SK-N-SH (cell line): ENCODE measurements around the gene SEPTIN14. TPM values are rescaled to one million over a fixed set of nuclear protein-coding genes. Genes with fewer than 3 reads are reported as not detected.

ENCODE experiments used
- CTCF ChIA-PET: fragments of 300-600, 350-600 bp; formaldehyde crosslinking; extraction: SDS; loops from one replicate; lab custom pipeline; 2021; lab: Yijun Ruan, JAX
- POLR2A ChIA-PET: fragments of 350-600 bp; sonication (Branson Sonifier 250); formaldehyde crosslinking; extraction: SDS; loops from one replicate; lab custom pipeline; 2020; ENCODE audit warnings: antibody characterized with exemption, inconsistent platforms; lab: Yijun Ruan, JAX
- DNase-seq: peaks from one replicate; pipeline ENCODE4 v3.0.0; 2012
- H2AFZ ChIP-seq: fragments of 200-600 bp; sonication (generic); 2 replicates; pipeline ENCODE4 v1.8.1; 2016; ENCODE audit warnings: antibody characterized with exemption, mild to moderate bottlenecking, low read depth
- H3F3A ChIP-seq: fragments of 200-600 bp; sonication (generic); replicated peaks from 2 replicates; pipeline ENCODE3; 2016; ENCODE audit warnings: antibody characterized with exemption, mild to moderate bottlenecking; ENCODE audit not compliant: insufficient read depth
- H3K27ac ChIP-seq, 2 experiments: fragments of 200-500 bp in 1 of 2; fragments of 200-600 bp in 1 of 2; sonication (Bioruptor generic) in 1 of 2; sonication (generic), shearing (Covaris generic) in 1 of 2; 2 replicates each; pipeline versions ENCODE4 v1.5.1 to v1.6.1; 2014 to 2016; ENCODE audit warnings: low read depth in 2 of 2, inconsistent platforms in 1 of 2, low read length in 1 of 2, mild to moderate bottlenecking in 1 of 2, mixed read lengths in 1 of 2
- H3K27me3 ChIP-seq: fragments of 200-600 bp; sonication (generic), shearing (Covaris generic); 2 replicates; pipeline ENCODE4 v1.6.1; 2016; ENCODE audit warnings: mixed run types; ENCODE audit not compliant: insufficient read depth
- H3K36me3 ChIP-seq, 2 experiments: fragments of 200-500 bp in 1 of 2; fragments of 200-600 bp in 1 of 2; sonication (Bioruptor generic) in 1 of 2; sonication (generic) in 1 of 2; replicated peaks in 1 of 2; 2 replicates each; pipeline versions ENCODE3 to v1.5.1; 2014 to 2016; ENCODE audit warnings: low read length in 1 of 2, mild to moderate bottlenecking in 1 of 2; ENCODE audit not compliant: insufficient read depth in 2 of 2, control insufficient read depth in 1 of 2
- H3K4me1 ChIP-seq, 2 experiments: fragments of 200-500 bp in 1 of 2; fragments of 200-600 bp in 1 of 2; sonication (Bioruptor generic) in 1 of 2; sonication (generic), shearing (Covaris generic) in 1 of 2; 2 replicates each; pipeline versions ENCODE4 v1.5.1 to v1.6.1; 2014 to 2016; ENCODE audit warnings: low read depth in 1 of 2, low read length in 1 of 2, mixed run types in 1 of 2; ENCODE audit not compliant: insufficient read depth in 2 of 2, control insufficient read depth in 1 of 2
- H3K4me2 ChIP-seq: fragments of 200-600 bp; sonication (generic), shearing (Covaris generic); 2 replicates; pipeline ENCODE4 v1.6.1; 2017; ENCODE audit warnings: mixed run types
- H3K4me3 ChIP-seq, 2 experiments: fragments of 200-500 bp in 1 of 2; fragments of 200-600 bp in 1 of 2; sonication (Bioruptor generic) in 1 of 2; sonication (generic), shearing (Covaris generic) in 1 of 2; 2 replicates each; pipeline versions ENCODE4 v1.5.1 to v1.8.1; 2014 to 2016; ENCODE audit warnings: low read depth in 2 of 2, inconsistent platforms in 1 of 2, low read length in 1 of 2, mild to moderate bottlenecking in 1 of 2, mixed read lengths in 1 of 2, moderate library complexity in 1 of 2
- H3K79me2 ChIP-seq: fragments of 200-600 bp; sonication (generic); 2 replicates; pipeline ENCODE4 v1.8.1; 2017; ENCODE audit warnings: mild to moderate bottlenecking; ENCODE audit not compliant: insufficient read depth
- H3K9ac ChIP-seq: fragments of 200-600 bp; sonication (generic); 2 replicates; pipeline ENCODE4 v1.6.1; 2017; ENCODE audit warnings: mixed run types
- H3K9me2 ChIP-seq: fragments of 200-600 bp; sonication (generic); 2 replicates; pipeline ENCODE4 v1.6.1; 2017; ENCODE audit warnings: mixed run types
- H3K9me3 ChIP-seq: fragments of 200-600 bp; sonication (generic); 2 replicates; pipeline ENCODE4 v1.6.1; 2017; ENCODE audit warnings: mixed run types, mild to moderate bottlenecking, moderate library complexity
- H4K20me1 ChIP-seq: fragments of 200-600 bp; sonication (generic); 2 replicates; pipeline ENCODE4 v1.6.1; 2017; ENCODE audit warnings: mild to moderate bottlenecking, mixed run types; ENCODE audit not compliant: insufficient read depth
- CHD2 ChIP-seq: fragments of 150-350 bp; IDR thresholded peaks from 2 replicates; pipeline ENCODE4 v1.6.1; 2018; ENCODE audit warnings: low read length; ENCODE audit not compliant: partially characterized antibody
- ELF1 ChIP-seq: IDR thresholded peaks from 2 replicates; pipeline ENCODE4 v1.4.0; 2012
- EP300 ChIP-seq, 2 experiments: IDR thresholded peaks; 2 replicates each; pipeline versions ENCODE4 v1.4.0 to v1.6.1; 2012; ENCODE audit warnings: borderline replicate concordance in 1 of 2, low read depth in 1 of 2, low read length in 1 of 2
- EZH2phosphoT487 ChIP-seq: fragments of 200-600 bp; sonication (generic); IDR thresholded peaks from 2 replicates; pipeline ENCODE4 v1.6.1; 2017; ENCODE audit warnings: low read depth, mixed run types, mild to moderate bottlenecking, antibody characterized with exemption, moderate library complexity, borderline replicate concordance
- FOSL2 ChIP-seq: IDR thresholded peaks from 2 replicates; pipeline ENCODE4 v1.4.0; 2012; ENCODE audit warnings: low read depth, mild to moderate bottlenecking, moderate library complexity, borderline replicate concordance
- FOXM1 ChIP-seq: IDR thresholded peaks from 2 replicates; pipeline ENCODE4 v1.4.0; 2012; ENCODE audit warnings: low read depth, mild to moderate bottlenecking
- JUND ChIP-seq: IDR thresholded peaks from 2 replicates; pipeline ENCODE4 v1.4.0; 2012
- NFIC ChIP-seq: IDR thresholded peaks from 2 replicates; pipeline ENCODE4 v1.4.0; 2012; ENCODE audit warnings: borderline replicate concordance
- RCOR1 ChIP-seq: fragments of 150-350 bp; IDR thresholded peaks from 2 replicates; pipeline ENCODE4 v1.6.1; 2017; ENCODE audit warnings: antibody characterized with exemption, low read length
- RFX5 ChIP-seq: IDR thresholded peaks from 2 replicates; pipeline ENCODE4 v1.6.1; 2012; ENCODE audit warnings: mild to moderate bottlenecking, improper control_type of control experiment, low read length
- RXRA ChIP-seq: IDR thresholded peaks from 2 replicates; pipeline ENCODE4 v1.4.0; 2012; ENCODE audit warnings: low read depth, mild to moderate bottlenecking, borderline replicate concordance
- TAF1 ChIP-seq: IDR thresholded peaks from 2 replicates; pipeline ENCODE4 v1.6.1; 2012; ENCODE audit warnings: low read depth, mild to moderate bottlenecking, low read length, moderate library complexity, borderline replicate concordance
- TEAD4 ChIP-seq: IDR thresholded peaks from 2 replicates; pipeline ENCODE4 v1.4.0; 2012; ENCODE audit warnings: mild to moderate bottlenecking, borderline replicate concordance; ENCODE audit not compliant: insufficient read depth
- YY1 ChIP-seq: IDR thresholded peaks from 2 replicates; pipeline ENCODE4 v1.4.0; 2012; ENCODE audit warnings: low read depth, mild to moderate bottlenecking
- WGBS: methylation state at CpG from one replicate; pipeline ENCODE4 v1.1.6; 2017; ENCODE audit warnings: low lambda C conversion rate; 5-methylcytosine and 5-hydroxymethylcytosine counted together
- polyA plus RNA-seq, 3 experiments: library from polyadenylated mRNA; depleted of rRNA; stranded (reverse); fragments of >200 nt; gene quantifications; 2 replicates each; pipeline ENCODE4 v1.2.3, GENCODE V29; 2012
- TF ChIP-seq, protein P1 (sequence below): IDR thresholded peaks from 2 replicates; pipeline ENCODE4; 2012
- TF ChIP-seq, protein P2 (sequence below): IDR thresholded peaks from 2 replicates; pipeline ENCODE4 v1.6.1; 2012; ENCODE audit warnings: mild to moderate bottlenecking, low read depth, low read length, moderate library complexity
- TF ChIP-seq, protein P3 (sequence below): fragments of 200-600 bp; sonication (generic); IDR thresholded peaks from 2 replicates; pipeline ENCODE4 v1.6.1; 2017; ENCODE audit warnings: antibody characterized with exemption, mild to moderate bottlenecking, moderate library complexity
- TF ChIP-seq, protein P4 (sequence below): IDR thresholded peaks from 2 replicates; pipeline ENCODE4 v1.4.0; 2012; ENCODE audit warnings: low read depth, borderline replicate concordance

The SEPTIN14 gene
- polyA plus RNA-seq, 1 of the 3 experiments (the other 2 are of a cell fraction) = not detected

DNA sequence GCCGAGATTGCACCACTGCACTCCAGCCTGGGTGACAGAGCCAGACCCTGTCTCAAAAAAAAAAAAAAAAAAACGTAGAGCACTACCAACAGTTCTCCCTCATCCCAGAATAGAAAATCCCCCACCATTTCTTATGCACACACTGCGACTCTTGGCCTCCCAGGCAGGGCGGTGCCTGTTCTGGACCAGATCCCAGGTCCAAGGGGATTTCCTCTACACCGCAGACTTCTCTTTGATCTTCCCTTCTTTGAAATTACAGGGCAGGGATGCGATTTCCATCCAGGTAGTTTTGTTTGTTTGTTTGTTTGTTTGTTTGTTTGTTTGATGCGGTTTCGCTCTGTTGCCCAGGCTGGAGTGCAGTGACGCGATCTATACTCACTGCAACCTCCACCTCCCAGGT, 91.8 kb downstream of the SEPTIN14 start:
- no peak overlapping the region for H3K4me3 ChIP-seq
- H3K27ac ChIP-seq = no peak overlapping the region
- no peak for DNase-seq
- no peaks in the 10 kb centered on the region for H3K9me3 ChIP-seq
- no peaks in the 10 kb centered on the region for H3K79me2 ChIP-seq
- H3K36me3 ChIP-seq = no peaks in the 10 kb centered on the region
- TF ChIP-seq, protein P1, sequence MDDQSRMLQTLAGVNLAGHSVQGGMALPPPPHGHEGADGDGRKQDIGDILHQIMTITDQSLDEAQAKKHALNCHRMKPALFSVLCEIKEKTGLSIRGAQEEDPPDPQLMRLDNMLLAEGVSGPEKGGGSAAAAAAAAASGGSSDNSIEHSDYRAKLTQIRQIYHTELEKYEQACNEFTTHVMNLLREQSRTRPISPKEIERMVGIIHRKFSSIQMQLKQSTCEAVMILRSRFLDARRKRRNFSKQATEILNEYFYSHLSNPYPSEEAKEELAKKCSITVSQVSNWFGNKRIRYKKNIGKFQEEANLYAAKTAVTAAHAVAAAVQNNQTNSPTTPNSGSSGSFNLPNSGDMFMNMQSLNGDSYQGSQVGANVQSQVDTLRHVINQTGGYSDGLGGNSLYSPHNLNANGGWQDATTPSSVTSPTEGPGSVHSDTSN = no peak
- TF ChIP-seq EP300 (IDR thresholded peaks at IDR 0.05; ENCODE audit: borderline replicate concordance in 1 of 2, low read depth in 1 of 2, low read length in 1 of 2) (no peak), FOSL2 (no peak), FOXM1 (no peak), ELF1 (no peak), RCOR1 (no peak), YY1 (no peak), JUND (no peak), TAF1 (no peak), RXRA (no peak), EZH2phosphoT487 (no peak), TEAD4 (no peak), CHD2 (no peak), NFIC (no peak), RFX5 (no peak)
- TF ChIP-seq, protein P2, sequence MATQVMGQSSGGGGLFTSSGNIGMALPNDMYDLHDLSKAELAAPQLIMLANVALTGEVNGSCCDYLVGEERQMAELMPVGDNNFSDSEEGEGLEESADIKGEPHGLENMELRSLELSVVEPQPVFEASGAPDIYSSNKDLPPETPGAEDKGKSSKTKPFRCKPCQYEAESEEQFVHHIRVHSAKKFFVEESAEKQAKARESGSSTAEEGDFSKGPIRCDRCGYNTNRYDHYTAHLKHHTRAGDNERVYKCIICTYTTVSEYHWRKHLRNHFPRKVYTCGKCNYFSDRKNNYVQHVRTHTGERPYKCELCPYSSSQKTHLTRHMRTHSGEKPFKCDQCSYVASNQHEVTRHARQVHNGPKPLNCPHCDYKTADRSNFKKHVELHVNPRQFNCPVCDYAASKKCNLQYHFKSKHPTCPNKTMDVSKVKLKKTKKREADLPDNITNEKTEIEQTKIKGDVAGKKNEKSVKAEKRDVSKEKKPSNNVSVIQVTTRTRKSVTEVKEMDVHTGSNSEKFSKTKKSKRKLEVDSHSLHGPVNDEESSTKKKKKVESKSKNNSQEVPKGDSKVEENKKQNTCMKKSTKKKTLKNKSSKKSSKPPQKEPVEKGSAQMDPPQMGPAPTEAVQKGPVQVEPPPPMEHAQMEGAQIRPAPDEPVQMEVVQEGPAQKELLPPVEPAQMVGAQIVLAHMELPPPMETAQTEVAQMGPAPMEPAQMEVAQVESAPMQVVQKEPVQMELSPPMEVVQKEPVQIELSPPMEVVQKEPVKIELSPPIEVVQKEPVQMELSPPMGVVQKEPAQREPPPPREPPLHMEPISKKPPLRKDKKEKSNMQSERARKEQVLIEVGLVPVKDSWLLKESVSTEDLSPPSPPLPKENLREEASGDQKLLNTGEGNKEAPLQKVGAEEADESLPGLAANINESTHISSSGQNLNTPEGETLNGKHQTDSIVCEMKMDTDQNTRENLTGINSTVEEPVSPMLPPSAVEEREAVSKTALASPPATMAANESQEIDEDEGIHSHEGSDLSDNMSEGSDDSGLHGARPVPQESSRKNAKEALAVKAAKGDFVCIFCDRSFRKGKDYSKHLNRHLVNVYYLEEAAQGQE = no peak
- TF ChIP-seq, protein P3, sequence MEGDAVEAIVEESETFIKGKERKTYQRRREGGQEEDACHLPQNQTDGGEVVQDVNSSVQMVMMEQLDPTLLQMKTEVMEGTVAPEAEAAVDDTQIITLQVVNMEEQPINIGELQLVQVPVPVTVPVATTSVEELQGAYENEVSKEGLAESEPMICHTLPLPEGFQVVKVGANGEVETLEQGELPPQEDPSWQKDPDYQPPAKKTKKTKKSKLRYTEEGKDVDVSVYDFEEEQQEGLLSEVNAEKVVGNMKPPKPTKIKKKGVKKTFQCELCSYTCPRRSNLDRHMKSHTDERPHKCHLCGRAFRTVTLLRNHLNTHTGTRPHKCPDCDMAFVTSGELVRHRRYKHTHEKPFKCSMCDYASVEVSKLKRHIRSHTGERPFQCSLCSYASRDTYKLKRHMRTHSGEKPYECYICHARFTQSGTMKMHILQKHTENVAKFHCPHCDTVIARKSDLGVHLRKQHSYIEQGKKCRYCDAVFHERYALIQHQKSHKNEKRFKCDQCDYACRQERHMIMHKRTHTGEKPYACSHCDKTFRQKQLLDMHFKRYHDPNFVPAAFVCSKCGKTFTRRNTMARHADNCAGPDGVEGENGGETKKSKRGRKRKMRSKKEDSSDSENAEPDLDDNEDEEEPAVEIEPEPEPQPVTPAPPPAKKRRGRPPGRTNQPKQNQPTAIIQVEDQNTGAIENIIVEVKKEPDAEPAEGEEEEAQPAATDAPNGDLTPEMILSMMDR = no peak
- TF ChIP-seq, protein P4, sequence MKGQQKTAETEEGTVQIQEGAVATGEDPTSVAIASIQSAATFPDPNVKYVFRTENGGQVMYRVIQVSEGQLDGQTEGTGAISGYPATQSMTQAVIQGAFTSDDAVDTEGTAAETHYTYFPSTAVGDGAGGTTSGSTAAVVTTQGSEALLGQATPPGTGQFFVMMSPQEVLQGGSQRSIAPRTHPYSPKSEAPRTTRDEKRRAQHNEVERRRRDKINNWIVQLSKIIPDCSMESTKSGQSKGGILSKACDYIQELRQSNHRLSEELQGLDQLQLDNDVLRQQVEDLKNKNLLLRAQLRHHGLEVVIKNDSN = no peak
- no peak overlapping the region for H3K9ac ChIP-seq
- no peak overlapping the region for H3K4me2 ChIP-seq
- H3K27me3 ChIP-seq = peaks cover 22% of the 10 kb centered on the region
- H3K9me2 ChIP-seq = no peaks in the 10 kb centered on the region
- CTCF ChIA-PET = no interaction called here
- no peaks in the 10 kb centered on the region for H4K20me1 ChIP-seq
- H3F3A ChIP-seq = no peaks in the 10 kb centered on the region
- no peak overlapping the region for H2AFZ ChIP-seq
- no peaks in the 10 kb centered on the region for H3K4me1 ChIP-seq
- WGBS = 41% methylated on average over 10 of the region's 10 CpGs
- POLR2A ChIA-PET = no interaction called here
